Heart left ventricle (tissue), 13 donors: ENCODE results near the gene SERPINE1.

Source experiments
- POLR2A ChIP-seq, 2 donors: fragments of 450-650 bp; IDR thresholded peaks; one replicate each; pipeline ENCODE4 v1.6.1; 2017; ENCODE audit warnings: antibody characterized with exemption in 2 of 2, mild to moderate bottlenecking in 2 of 2, moderate library complexity in 2 of 2
- TF ChIP-seq, protein P1 (sequence below), 12 donors: fragments of 200-600 bp; sonication (generic) in 4 of 12; IDR thresholded peaks; one replicate each; pipeline versions ENCODE4 v1.5.0 to v1.8.0; 2018 to 2022; ENCODE audit warnings: antibody characterized with exemption in 12 of 12, mild to moderate bottlenecking in 5 of 12
- donor health status: ischemic (EF 13 %, LVEDD 7.1; RV severe dilation, severe dysfunction).
- donor health status: DM: no; HTN: yes; CAD: no.
- donor health status: DM: no; HTN: no; CAD: no.
- donor health status: ischemic (EF 25% LVEDD 6.9; RV normal size, moderate dysfunction).
- donor health status: ischemic (EF 25% LVEDD 5.7; RV mildly dilated, moderate dysfunction).
- donor health status: ischemic (EF 35%, LVEDD 5.7; RV mildly dilated, moderate dysfunction).
- donor health status: nonischemic (EF 11% LVEDD 7.7; RV severe dilation, severe dysfunction).
- donor health status: DM: yes; HTN: yes; CAD: no.
- donor health status: PGD.
- donor health status: ischemic (EF 29% LVEDD 5.4; RV normal size, mild dysfunction).
- donor health status: nonischemic (EF 23%, LVEDD 6.1; RV moderate dilation, normal function).

- TF ChIP-seq, protein P1, sequence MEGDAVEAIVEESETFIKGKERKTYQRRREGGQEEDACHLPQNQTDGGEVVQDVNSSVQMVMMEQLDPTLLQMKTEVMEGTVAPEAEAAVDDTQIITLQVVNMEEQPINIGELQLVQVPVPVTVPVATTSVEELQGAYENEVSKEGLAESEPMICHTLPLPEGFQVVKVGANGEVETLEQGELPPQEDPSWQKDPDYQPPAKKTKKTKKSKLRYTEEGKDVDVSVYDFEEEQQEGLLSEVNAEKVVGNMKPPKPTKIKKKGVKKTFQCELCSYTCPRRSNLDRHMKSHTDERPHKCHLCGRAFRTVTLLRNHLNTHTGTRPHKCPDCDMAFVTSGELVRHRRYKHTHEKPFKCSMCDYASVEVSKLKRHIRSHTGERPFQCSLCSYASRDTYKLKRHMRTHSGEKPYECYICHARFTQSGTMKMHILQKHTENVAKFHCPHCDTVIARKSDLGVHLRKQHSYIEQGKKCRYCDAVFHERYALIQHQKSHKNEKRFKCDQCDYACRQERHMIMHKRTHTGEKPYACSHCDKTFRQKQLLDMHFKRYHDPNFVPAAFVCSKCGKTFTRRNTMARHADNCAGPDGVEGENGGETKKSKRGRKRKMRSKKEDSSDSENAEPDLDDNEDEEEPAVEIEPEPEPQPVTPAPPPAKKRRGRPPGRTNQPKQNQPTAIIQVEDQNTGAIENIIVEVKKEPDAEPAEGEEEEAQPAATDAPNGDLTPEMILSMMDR (IDR thresholded peaks at IDR 0.05), result no peak
- TF ChIP-seq POLR2A (IDR thresholded peaks at IDR 0.05), result no peak
Observed at GRCh38 chr7:101102026-101102425, 24.9 kb upstream of the SERPINE1 start.
